ENCODE measurements around the gene TMEM92. TPM values are rescaled to one million over a fixed set of nuclear protein-coding genes. Genes with fewer than 3 reads are reported as not detected.
A peak's percentile ranks its signal among the peaks of the same experiment; 100 is the strongest.
"Not testable (repeated sequence)": the region's sequence is repeated elsewhere in the genome, so short reads cannot be mapped to it uniquely, and the experiment has no call there.

TMEM92 gene
- total RNA-seq, 2 experiments from 2014 or later = not detected

DNA sequence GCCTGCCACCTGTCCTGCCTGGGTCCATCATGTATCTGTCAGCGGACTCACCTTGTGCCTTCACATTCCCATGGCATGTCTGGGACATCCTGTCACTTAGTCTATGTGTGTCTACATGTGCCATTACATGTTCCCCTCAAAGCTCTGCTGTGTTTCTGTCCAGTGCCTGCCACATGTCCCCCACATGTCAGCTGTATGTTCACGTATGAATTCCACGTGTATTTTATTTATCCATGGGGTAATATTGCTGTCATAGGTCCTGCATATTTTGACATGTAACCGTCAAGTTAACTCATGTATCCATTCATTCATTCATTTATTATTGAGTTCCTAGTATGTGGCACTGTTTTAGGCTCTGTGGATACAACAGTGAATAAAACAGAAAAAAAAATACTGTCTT is 20.8 kb downstream of the TMEM92 start:
- CTCF ChIA-PET = interaction anchor here (1.6 to 13.1 kb wide), 3 partner anchors 23 to 125 kb away, joined by 8 to 151 read pairs (median 55); partner anchors contain the start of genes COL1A1 and TMEM92
- Mint-ChIP-seq H3K27me3 (ENCODE audit: low read depth) (peaks cover 8% of the 10 kb centered on the region), H3K9me3 (no peaks in the 10 kb centered on the region), H3K27ac (no peak overlapping the region), H3K4me1 (ENCODE audit: low read depth) (peaks cover 3% of the 10 kb centered on the region), H3K4me3 (no peak overlapping the region), H3K36me3 (ENCODE audit: low read depth) (no peaks in the 10 kb centered on the region)
- DNase-seq = no peak
- intact Hi-C loops (cut with micrococcal nuclease) = no loop called here

DNA sequence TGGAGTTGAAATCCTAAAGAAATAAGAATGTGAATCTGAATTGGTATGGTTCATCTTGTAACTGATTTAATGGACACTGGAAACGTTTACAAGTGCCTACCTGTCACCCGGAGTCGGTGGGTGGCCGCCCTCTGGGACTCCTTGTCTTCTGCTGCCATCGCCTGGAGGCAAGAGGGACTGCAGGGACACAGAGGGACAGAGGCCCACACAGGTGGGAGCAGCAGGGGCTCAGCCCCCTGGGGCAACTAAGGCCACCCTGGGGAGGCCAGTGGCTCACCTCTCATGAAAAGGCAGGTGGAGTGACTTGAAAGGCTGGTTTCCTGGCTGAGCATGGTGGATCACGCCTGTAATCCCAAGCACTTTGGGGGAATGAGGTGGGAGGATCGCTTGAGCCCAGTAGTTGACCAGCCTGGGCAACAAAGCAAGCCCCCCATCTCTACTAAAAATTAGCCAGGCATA is 23.2 kb downstream of the TMEM92 start:
- Mint-ChIP-seq H3K27me3 (ENCODE audit: low read depth) (peaks cover 3% of the 10 kb centered on the region), H3K9me3 (no peaks in the 10 kb centered on the region), H3K4me1 (ENCODE audit: low read depth) (no peaks in the 10 kb centered on the region), H3K27ac (no peak overlapping the region), H3K4me3 (no peak overlapping the region), H3K36me3 (ENCODE audit: low read depth) (no peaks in the 10 kb centered on the region)
- intact Hi-C loops (cut with micrococcal nuclease) = loop anchor here (1.0 kb wide), 5 partner anchors 24 to 203 kb away; no protein-coding TSS in a partner anchor
- CTCF ChIA-PET = interaction anchor here (0.6 to 13.1 kb wide), 36 partner anchors 9 to 205 kb away, joined by 3 to 151 read pairs (median 4); partner anchors contain the start of genes COL1A1, PDK2 and TMEM92
- peak; percentile 89 for DNase-seq

DNA sequence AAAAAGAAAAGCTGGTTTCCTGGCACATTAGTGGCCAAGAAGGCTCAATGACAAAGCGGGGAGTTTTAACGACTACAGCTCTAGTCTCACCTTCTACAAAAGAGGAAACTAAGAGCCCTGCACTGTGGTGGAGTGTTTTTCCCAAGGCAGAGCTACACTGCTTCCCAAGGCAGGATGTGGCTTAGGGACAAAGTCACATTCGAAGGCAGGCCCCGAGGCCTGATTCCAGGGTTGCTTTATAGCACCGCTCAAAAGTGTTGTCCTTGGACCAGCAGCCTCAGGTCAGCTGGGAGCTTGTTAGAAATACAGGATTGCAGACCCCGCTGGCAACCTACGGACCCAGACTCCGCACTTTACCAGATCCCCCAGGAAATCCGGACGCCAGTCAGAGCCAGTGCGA is 23.8 kb downstream of the TMEM92 start:
- Mint-ChIP-seq H3K4me3 (no peak overlapping the region), H3K36me3 (ENCODE audit: low read depth) (no peaks in the 10 kb centered on the region), H3K9me3 (no peaks in the 10 kb centered on the region), H3K4me1 (ENCODE audit: low read depth) (no peaks in the 10 kb centered on the region), H3K27me3 (ENCODE audit: low read depth) (peaks cover 3% of the 10 kb centered on the region), H3K27ac (no peak overlapping the region)
- intact Hi-C loops (cut with micrococcal nuclease) = no loop called here
- CTCF ChIA-PET = interaction anchor here (0.5 to 13.1 kb wide), 27 partner anchors 10 to 206 kb away, joined by 3 to 151 read pairs (median 4); partner anchors contain the start of genes COL1A1, PDK2 and TMEM92
- no peak for DNase-seq

- H3K36me3 Mint-ChIP-seq (ENCODE audit: low read depth) = no peaks in the 10 kb centered on the region
- no peak for DNase-seq
- H3K27me3 Mint-ChIP-seq (ENCODE audit: low read depth) = peaks cover 3% of the 10 kb centered on the region
- H3K9me3 Mint-ChIP-seq = no peaks in the 10 kb centered on the region
- intact Hi-C loops (cut with micrococcal nuclease) = no loop called here
- CTCF ChIA-PET = interaction anchor here (0.6 to 13.1 kb wide), 5 partner anchors 8 to 206 kb away, joined by 3 to 151 read pairs (median 3); partner anchors contain the start of gene COL1A1
- H3K4me1 Mint-ChIP-seq (ENCODE audit: low read depth) = peaks cover under 1% of the 10 kb centered on the region
- H3K27ac Mint-ChIP-seq = no peak overlapping the region
- no peak overlapping the region for H3K4me3 Mint-ChIP-seq
Observed at GRCh38 chr17:50299776-50300175, 25.5 kb downstream of the TMEM92 start.

- DNase-seq; H3K9me3 Mint-ChIP-seq; H3K27ac Mint-ChIP-seq; H3K27me3 Mint-ChIP-seq (ENCODE audit: low read depth); H3K36me3 Mint-ChIP-seq (ENCODE audit: low read depth); H3K4me3 Mint-ChIP-seq; intact Hi-C loops (cut with micrococcal nuclease); H3K4me1 Mint-ChIP-seq (ENCODE audit: low read depth): not testable (repeated sequence)
- CTCF ChIA-PET = interaction anchor here (0.6 to 3.4 kb wide), 3 partner anchors 100 to 242 kb away, joined by 3 to 12 read pairs (median 3); partner anchors contain the start of gene COL1A1
Observed at GRCh38 chr17:50300824-50301223, 26.6 kb downstream of the TMEM92 start.

- H3K4me3 Mint-ChIP-seq = no peak overlapping the region
- intact Hi-C loops (cut with micrococcal nuclease) = no loop called here
- H3K4me1 Mint-ChIP-seq (ENCODE audit: low read depth) = peaks cover 6% of the 10 kb centered on the region
- no peaks in the 10 kb centered on the region for H3K9me3 Mint-ChIP-seq
- no peak overlapping the region for H3K27ac Mint-ChIP-seq
- H3K36me3 Mint-ChIP-seq (ENCODE audit: low read depth) = no peaks in the 10 kb centered on the region
- CTCF ChIA-PET = interaction anchor here (0.7 to 3.4 kb wide), 2 partner anchors 101 to 133 kb away, joined by 3 to 12 read pairs; partner anchors contain the start of gene COL1A1
- peaks cover 7% of the 10 kb centered on the region for H3K27me3 Mint-ChIP-seq (ENCODE audit: low read depth)
- no peak for DNase-seq
Observed at GRCh38 chr17:50301891-50302584, 27.8 kb downstream of the TMEM92 start.

- H3K36me3 Mint-ChIP-seq (ENCODE audit: low read depth) = no peaks in the 10 kb centered on the region
- peaks cover 4% of the 10 kb centered on the region for H3K27me3 Mint-ChIP-seq (ENCODE audit: low read depth)
- CTCF ChIA-PET = interaction anchor here (0.7 to 3.4 kb wide), 2 partner anchors 102 to 134 kb away, joined by 3 to 12 read pairs; partner anchors contain the start of gene COL1A1
- H3K4me1 Mint-ChIP-seq (ENCODE audit: low read depth) = peaks cover 6% of the 10 kb centered on the region
- no peaks in the 10 kb centered on the region for H3K9me3 Mint-ChIP-seq
- intact Hi-C loops (cut with micrococcal nuclease) = no loop called here
- no peak for DNase-seq
- H3K4me3 Mint-ChIP-seq = no peak overlapping the region
- no peak overlapping the region for H3K27ac Mint-ChIP-seq
Observed at GRCh38 chr17:50303051-50303450, 28.8 kb downstream of the TMEM92 start.

DNA sequence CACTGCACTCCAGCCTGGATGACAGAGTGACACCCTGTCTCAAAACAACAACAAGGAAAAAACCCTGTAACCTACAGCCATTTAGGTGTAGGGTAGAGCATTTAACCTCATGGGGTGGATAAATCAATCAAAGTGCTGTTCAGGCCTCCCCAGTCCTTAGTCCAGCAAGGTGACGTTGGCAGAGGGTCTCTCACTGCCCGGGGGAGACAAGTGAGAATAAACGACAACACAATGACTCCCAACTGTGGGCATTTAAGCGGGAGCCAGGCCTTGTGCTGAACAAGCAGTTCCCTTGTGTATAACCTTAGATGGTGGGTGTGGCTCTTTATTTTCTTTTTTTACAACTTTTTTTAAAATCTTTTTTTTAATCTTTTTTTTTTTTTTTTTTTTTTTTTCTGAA is 29.3 kb downstream of the TMEM92 start:
- intact Hi-C loops (cut with micrococcal nuclease) = no loop called here
- DNase-seq = no peak
- Mint-ChIP-seq H3K9me3 (no peaks in the 10 kb centered on the region), H3K27ac (no peak overlapping the region), H3K4me3 (no peak overlapping the region), H3K27me3 (ENCODE audit: low read depth) (peaks cover 4% of the 10 kb centered on the region), H3K4me1 (ENCODE audit: low read depth) (peaks cover 7% of the 10 kb centered on the region), H3K36me3 (ENCODE audit: low read depth) (no peaks in the 10 kb centered on the region)
- CTCF ChIA-PET = interaction anchor here (0.6 kb wide), 1 partner anchor 67 kb away, joined by 3 read pairs; no protein-coding TSS in a partner anchor

DNA sequence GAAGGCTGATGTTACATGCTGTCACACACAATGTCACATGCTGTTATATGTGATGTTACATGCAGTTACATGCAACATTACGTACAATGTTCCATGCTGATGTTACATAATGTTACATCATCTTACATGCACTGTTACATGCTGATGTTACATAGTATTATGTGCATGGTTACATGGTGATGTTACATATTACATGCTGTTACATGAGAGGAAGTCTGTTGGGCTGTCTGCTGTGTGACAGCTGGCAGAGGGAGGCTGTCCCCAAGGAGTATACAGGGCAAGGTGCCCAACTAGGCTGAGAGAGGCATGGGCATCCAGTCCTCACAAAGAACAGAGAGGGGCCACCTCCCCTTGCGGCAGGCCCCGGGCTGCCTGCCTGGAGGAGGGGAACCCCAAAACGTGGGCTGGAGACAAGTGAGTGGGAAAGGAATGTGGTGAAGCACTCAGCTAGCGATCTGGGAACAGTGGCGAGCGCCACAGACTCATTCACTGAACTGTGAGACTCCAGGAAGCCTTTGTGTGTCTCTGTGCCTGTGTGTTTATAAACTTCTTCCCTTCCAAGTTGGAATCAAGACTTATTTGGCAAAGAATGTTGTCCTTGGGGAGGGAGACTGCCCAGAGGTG is 30.6 kb downstream of the TMEM92 start:
- H3K36me3 Mint-ChIP-seq (ENCODE audit: low read depth) = no peaks in the 10 kb centered on the region
- intact Hi-C loops (cut with micrococcal nuclease) = loop anchor here (5.0 kb wide), 1 partner anchor 253 kb away; no protein-coding TSS in a partner anchor
- CTCF ChIA-PET = interaction anchor here (1.2 to 1.9 kb wide), 2 partner anchors 93 to 104 kb away, joined by 5 to 7 read pairs; partner anchors contain the start of genes COL1A1 and LRRC59
- no peaks in the 10 kb centered on the region for H3K9me3 Mint-ChIP-seq
- H3K27ac Mint-ChIP-seq = no peak overlapping the region
- no peak overlapping the region for H3K4me3 Mint-ChIP-seq
- DNase-seq = no peak
- peaks cover 4% of the 10 kb centered on the region for H3K27me3 Mint-ChIP-seq (ENCODE audit: low read depth)
- peaks cover 17% of the 10 kb centered on the region for H3K4me1 Mint-ChIP-seq (ENCODE audit: low read depth)

DNA sequence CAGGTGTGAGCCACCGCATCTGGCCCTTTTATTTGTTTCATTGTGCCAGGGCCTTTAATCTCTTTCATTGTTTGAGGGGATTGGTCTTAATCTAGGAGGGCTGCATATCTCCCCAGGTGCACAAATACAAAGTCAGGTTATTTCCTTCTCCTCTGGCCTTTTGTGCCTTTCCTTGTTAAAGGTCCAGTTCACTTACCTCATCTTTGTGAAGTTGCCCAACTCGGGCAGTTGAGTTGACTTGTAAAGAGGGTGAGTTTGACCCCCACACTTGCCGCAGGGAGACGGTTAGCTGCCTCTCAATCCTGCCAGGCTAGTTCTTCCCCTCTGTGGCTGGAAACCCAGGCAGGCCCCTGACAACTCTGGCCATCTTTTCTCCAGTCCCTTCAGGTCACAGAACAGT is 33.4 kb downstream of the TMEM92 start:
- Mint-ChIP-seq H3K9me3 (no peaks in the 10 kb centered on the region), H3K4me1 (ENCODE audit: low read depth) (peaks cover 36% of the 10 kb centered on the region), H3K27ac (no peak overlapping the region), H3K36me3 (ENCODE audit: low read depth) (no peaks in the 10 kb centered on the region), H3K27me3 (ENCODE audit: low read depth) (peaks cover 10% of the 10 kb centered on the region), H3K4me3 (no peak overlapping the region)
- intact Hi-C loops (cut with micrococcal nuclease) = loop anchor here (5.0 kb wide), 1 partner anchor 255 kb away; no protein-coding TSS in a partner anchor
- CTCF ChIA-PET = interaction anchor here (0.6 to 1.4 kb wide), 2 partner anchors 107 to 896 kb away, joined by 4 to 5 read pairs; no protein-coding TSS in a partner anchor
- no peak for DNase-seq

- H3K27ac Mint-ChIP-seq = no peak overlapping the region
- no peak for DNase-seq
- H3K27me3 Mint-ChIP-seq (ENCODE audit: low read depth) = peaks cover 14% of the 10 kb centered on the region
- intact Hi-C loops (cut with micrococcal nuclease) = loop anchor here (1.0 to 5.0 kb wide), 2 partner anchors 203 to 256 kb away; no protein-coding TSS in a partner anchor
- H3K36me3 Mint-ChIP-seq (ENCODE audit: low read depth) = no peaks in the 10 kb centered on the region
- H3K4me1 Mint-ChIP-seq (ENCODE audit: low read depth) = peaks cover 36% of the 10 kb centered on the region
- CTCF ChIA-PET = interaction anchor here (0.8 to 1.0 kb wide), 4 partner anchors 15 to 147 kb away, joined by 3 to 5 read pairs (median 4); partner anchors contain the start of gene COL1A1
- H3K4me3 Mint-ChIP-seq = no peak overlapping the region
- no peaks in the 10 kb centered on the region for H3K9me3 Mint-ChIP-seq
Observed at GRCh38 chr17:50308666-50309065, 34.4 kb downstream of the TMEM92 start.
